HG03280 (cell line): ENCODE data around the gene CCDC172.

Source experiments
- ATAC-seq: cut with Tn5 transposase; IDR thresholded peaks from one replicate; pipeline ENCODE4 v1.9.1; 2021; ENCODE audit warnings: mild to moderate bottlenecking, moderate library complexity; ENCODE audit not compliant: unreplicated experiment

The CCDC172 gene, protein sequence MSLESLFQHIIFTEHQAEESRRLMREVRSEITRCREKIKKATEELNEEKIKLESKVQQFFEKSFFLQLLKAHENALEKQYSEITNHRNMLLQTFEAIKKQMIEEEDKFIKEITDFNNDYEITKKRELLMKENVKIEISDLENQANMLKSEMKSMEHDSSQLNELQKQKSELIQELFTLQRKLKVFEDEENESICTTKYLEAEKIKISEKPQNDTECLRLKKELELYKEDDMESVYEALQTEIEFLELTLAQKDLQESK

GRCh38 chr10:116324227-116324950 is at the start of gene CCDC172:
Gene CCDC172, plus strand, starts transcription at chr10:116324448. Its CDS starts 564 bp downstream, at chr10:116325012.
- ATAC-seq: no peak

DNA sequence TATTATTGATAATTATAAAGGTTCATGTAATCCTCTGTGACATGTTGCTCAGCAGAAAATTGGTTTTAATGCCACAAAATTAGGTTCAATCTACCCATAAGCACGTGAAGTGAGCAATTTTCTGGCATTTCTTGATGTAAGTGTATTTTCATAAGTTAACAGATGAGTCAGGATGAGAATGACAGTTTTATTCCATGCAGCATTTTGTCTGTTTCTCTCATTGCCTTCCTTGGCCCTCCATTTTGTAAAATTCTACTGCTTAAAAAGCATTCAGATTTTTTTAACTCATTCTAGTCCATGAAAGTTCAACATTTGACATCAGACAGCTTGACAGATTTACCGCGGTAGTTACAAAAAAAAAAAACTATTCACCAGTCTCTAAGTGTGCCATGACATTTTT is 47.3 kb upstream of the CCDC172 start:
- no peak for ATAC-seq

DNA sequence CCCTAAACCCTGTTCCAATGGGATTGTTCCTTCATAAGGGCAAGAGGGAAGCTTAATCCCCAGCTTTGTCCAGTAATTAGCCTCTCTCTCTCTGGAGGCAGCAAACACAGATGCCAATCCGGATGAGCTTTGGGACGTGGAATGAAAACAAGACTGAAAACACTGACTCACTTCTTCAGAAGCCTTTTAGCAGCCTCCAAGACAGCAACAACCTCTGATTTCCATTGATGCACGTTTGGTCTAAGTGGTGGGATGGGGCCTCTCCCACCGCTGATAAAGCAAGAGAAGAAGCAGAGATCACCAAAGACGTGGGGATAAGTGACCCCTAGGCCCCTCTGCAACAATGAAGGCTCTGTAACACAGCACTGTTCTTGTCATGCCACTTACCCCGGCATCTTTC is 45.4 kb upstream of the CCDC172 start:
- no peak for ATAC-seq

GRCh38 chr10:116281775-116282174 is 42.5 kb upstream of the CCDC172 start:
- ATAC-seq: no peak

DNA sequence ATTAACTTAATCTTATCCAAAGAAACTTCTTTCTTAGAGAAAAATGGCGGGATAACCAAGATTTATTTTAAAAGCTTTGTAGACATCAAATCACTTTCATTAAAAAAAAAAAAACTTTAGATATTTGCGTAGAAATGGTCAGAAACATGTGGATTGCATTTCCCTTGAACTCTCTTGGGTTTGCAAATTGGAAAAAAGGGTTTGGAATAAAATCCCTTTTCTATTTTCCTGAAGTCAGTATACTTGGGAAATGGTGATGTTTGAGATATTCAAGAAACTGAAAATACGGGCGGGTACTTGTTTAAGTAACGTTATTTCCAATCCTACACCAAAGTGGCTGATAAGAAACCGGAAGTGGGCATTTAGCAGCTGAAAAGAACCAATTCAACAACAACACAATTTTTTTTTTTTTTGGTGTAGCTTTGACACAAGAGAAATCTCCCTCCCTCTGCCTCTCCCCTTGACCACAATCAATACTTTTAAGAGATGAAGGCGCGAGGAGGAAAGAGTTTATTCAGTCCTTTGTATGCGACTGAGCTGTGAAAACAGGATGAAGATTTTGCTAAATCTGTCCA is 37.5 kb upstream of the CCDC172 start:
- no peak for ATAC-seq

DNA sequence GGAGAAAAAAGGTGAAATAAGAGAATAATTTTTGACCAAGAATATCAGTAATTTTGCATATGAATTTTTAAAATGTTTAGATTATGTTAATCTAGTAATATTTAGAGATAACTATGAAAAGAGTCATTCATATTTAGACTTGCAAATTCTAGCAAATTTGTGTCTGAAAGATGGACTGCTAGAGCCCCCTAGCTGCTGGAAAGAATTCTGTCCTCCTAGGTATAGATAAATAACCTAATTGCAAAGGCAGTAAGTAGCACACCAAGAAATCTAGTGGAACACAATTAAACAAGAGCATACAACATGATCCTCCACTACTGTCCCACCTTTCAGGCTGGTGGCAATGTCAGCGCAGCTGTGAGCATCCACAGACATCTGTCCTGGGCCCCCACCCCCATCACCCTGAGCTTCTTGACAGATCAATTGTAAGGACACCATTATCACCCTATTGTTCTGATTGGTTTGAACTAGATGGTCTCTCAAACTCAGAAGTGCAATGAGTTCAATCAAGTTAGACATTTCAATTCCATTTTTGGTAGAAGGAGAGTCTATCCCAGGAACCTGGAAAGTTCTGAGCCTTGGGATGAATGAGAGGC is 36.2 kb upstream of the CCDC172 start:
- no peak for ATAC-seq

DNA sequence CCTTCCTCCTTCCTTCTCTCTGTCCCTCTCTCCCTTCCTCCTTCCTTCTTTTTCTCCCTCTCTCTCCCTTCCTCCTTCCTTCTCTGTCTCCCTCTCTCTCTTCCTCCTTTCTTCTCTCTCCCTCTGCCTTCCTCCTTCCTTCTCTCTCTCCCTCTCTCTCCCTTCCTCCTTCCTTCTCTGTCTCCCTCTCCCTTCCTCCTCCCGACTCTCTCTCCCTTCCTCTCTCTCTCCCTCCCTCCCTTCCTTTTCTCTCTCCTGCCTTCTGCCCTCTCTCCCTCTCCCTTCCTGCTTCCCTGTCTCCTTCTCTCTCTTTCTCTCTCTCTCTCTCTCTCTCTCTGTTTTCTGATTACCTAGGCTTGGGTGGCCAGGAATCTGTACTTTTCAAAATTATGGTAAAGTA is 34.6 kb upstream of the CCDC172 start:
- ATAC-seq: no peak

DNA sequence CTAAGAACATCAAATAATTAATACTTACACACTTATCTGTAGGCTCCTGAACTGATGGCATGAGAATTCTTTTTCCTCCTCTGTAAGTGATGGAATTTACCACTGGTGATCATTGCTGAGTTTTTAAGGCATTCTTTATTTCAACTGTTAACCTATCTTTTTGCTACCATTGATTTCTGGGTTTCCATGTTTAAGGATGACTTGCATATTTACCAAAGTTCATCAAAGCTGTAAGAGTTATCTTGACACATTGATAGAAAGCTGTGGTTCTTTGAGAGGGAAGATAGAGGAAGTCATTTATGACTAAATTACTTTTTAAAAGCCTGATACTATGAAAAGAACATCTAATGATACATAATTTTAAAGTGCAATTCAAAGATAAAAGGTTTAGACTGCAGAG is 31.8 kb upstream of the CCDC172 start:
- no peak for ATAC-seq

- ATAC-seq: no peak
These were observed 27.9 kb upstream of the CCDC172 start for GRCh38 chr10:116296291-116296721.

- ATAC-seq: no peak
These were observed 25.7 kb upstream of the CCDC172 start for GRCh38 chr10:116298586-116298985.

DNA sequence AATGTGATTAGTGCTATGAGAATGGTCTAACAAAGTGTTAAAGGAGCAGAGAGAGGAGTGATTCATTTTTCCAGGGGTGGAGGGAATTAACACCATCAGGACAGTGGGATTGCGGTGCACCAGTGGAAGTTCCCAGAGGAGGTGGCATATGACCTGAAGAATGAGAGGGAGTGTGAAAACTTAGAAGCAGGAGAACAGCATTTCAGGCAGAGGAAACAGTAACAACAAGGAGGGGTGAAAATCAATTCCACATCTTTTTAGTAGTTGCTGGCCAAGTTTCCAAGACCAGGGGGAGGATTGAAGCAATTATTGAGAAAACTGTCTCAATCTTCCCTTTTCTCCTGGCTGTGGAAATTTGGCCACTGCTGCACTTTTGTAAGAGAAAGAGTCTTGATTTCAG is 23.7 kb upstream of the CCDC172 start:
- ATAC-seq: no peak

DNA sequence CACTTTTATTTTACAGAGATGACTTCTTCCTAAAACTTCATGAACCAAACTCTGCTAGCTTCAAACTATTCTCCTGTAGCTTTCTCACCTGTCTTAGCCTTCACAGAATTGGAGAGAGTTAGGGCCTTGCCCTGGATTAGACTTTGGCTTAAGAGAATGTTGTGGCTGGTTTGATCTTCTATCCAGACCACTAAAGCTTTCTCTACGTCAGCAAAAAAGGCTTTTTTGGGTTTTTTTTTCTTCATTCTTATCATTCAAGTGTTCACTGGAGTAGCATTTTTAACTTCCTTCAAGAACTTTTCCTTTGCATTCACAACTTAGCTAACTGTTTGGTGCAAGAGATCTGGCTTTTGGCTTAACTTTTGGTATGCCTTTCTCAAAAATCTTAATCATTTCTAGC is 19.3 kb upstream of the CCDC172 start:
- no peak for ATAC-seq

DNA sequence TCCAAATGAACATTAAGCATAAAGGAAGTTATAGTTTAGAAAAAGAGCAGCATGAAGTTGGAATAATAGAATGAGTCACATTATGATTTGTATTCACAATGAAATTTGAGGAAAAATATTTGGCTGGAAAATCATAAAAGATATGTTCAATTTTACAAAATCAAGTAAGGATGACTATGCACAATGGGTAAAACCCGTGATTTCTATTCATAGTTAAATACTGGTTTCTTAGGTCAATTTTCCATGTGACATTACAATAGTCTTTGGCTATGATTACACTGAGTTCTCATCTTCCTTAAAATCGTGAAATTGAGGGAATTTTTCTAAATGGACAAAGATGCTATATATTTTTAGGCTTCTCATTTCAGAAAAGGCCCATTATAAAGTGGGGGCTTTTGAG is 17.4 kb upstream of the CCDC172 start:
- no peak for ATAC-seq

DNA sequence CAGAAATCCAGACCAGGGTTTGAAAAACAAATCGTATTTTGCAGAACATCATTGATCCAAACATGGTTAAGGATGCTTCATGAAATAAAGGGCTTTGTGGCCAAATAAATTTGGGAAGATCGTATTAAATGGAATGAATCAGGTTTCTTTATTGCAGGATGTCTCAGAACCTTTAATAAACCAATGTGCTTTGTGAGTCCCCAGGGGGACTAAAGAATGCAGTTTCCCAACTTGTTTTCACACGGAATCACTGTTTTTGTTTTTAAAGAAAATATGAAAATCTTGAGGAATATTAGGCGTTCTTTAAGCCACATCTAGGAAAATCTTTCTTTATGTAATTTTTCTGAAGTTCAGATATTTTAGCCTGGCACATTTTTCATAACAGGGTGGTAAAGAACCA is 16.8 kb upstream of the CCDC172 start:
- no peak for ATAC-seq

- no peak for ATAC-seq
These were observed 13.2 kb upstream of the CCDC172 start for GRCh38 chr10:116311016-116311415.

DNA sequence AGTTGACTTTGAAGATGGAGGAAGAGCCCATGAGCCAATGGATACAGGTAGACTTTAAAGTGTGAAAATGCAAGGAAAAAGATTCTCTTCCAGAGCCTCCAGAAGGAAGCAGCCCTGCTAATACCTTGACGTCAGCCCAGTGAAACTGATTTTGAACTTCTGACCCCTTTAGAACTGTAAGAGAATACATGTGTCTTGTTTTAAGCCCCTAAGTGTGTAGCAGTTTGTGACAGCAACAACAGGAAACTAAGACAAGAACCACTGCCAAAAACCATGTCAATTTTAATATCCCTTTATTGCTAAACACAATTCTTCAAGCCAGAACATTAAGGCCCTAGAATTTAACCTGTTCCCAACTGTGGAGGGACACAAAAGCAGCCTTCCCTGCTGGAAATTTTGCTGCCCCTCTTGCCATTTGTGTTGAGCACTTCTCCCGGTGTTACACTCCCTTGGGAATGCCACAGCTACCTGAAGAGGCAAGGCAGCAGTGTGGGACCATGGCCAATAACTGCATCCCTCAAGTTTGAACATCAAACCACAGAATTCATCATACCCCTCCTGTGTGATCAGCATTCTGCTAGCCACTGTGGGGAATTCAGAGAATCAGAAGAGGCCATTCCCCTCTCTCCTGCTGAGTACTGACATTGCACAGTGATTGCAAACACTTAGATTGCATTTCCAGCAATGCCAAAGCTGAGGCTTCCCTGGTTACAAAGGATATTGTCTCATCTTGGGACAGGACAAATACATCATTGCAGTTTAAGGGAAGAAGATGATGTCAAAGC is 12.3 kb upstream of the CCDC172 start:
- no peak for ATAC-seq

GRCh38 chr10:116312548-116312947 is 11.7 kb upstream of the CCDC172 start:
- ATAC-seq: no peak

GRCh38 chr10:116316503-116316902 is 7.7 kb upstream of the CCDC172 start:
- ATAC-seq: no peak

DNA sequence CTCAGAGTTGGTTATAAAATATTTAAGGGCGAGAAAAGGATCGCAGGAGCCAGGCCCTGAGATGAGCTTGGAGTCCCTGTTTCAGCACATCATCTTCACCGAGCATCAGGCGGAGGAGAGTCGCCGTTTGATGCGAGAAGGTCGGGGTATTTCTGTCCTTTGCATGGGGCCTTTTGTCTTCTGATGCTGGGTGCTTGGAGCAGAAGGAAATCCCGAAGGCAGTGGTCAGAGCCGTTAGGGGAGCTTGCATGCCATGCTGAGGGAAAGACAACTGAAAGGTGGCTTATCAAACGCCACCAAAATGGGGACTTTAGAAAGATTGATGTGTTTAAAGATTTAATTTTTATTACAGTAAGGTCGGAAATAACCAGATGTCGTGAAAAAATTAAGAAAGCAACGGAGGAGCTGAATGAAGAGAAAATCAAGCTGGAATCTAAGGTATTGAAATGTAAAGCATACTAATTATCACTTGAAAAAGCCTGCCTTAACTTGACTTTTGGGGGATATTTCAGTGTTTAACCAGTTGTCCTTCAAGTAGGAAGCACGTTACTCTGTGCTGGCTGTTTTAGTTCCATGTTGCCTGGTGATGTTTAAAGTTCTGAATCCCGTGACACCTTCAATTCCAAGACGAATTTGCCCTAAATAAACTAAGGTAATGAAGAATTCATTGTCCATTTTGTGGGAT is 845 bp downstream of the CCDC172 start:
- no peak for ATAC-seq

GRCh38 chr10:116325987-116326386 is 1.7 kb downstream of the CCDC172 start:
- ATAC-seq: no peak

DNA sequence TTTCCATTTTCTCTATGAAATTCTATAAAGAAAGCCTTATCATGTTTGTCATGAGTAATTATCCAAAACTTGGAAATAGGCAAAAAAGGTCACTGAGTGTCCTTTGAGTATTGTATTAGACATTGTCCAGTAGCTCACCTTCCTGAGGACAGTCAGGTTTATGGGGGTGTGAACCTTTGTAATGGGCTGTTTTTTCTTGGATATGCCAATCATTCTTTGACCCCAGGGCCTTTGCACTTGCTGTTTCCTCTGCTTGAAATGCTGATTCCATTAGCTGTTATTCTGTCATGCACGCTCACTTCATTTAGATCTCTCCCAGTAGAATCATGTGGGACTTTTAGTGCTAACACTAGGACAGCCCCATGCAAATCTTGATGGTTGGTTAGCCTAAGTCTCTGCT is 4.9 kb downstream of the CCDC172 start:
- no peak for ATAC-seq
